ENCODE measurements around the gene JAK1. TPM values are rescaled to one million over a fixed set of nuclear protein-coding genes. Genes with fewer than 3 reads are reported as not detected.
"Not testable (repeated sequence)": the region's sequence is repeated elsewhere in the genome, so short reads cannot be mapped to it uniquely, and the experiment has no call there.

JAK1 gene
- total and polyA plus RNA-seq, 2 of the 8 experiments (the other 6 are each of a cell fraction or from before 2014, with no cell fraction given): 7.8 to 24.5 TPM

DNA sequence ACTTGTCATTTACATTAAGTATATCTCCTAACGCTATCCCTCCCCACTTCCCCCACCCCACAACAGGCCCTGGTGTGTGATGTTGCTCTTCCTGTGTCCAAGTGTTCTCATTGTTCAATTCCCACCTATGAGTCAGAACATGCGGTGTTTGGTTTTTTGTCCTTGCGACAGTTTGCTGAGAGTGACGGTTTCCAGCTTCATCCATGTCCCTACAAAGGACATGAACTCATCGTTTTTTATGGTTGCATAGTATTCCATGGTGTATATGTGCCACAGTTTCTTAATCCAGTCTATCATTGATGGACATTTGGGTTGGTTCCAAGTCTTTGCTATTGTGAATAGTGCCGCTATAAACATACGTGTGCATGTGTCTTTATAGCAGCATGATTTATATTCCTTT is 47.2 kb downstream of the JAK1 start:
- H2BK20ac ChIP-seq (ENCODE audit: low read length); H3K9me3 ChIP-seq (ENCODE audit: insufficient read depth in 2 of 2, low read depth in 1 of 2, low read length in 1 of 2); H3K4me2 ChIP-seq (ENCODE audit: insufficient read depth in 1 of 2, low read depth in 2 of 2, low read length in 2 of 2); H3K79me2 ChIP-seq (ENCODE audit: control insufficient read depth in 1 of 2, insufficient read depth in 2 of 2, low read length in 2 of 2); H4K8ac ChIP-seq (ENCODE audit: extremely low read depth, insufficient read depth, low read length); H2BK12ac ChIP-seq (ENCODE audit: low read depth, low read length); H3K18ac ChIP-seq (ENCODE audit: extremely low read depth, low read length); H3K9ac ChIP-seq (replicated peaks in 1 of 4; ENCODE audit: extremely low read depth in 1 of 4, low read depth in 3 of 4, low read length in 3 of 4); H3K79me1 ChIP-seq (ENCODE audit: low read depth, low read length); H3K4me1 ChIP-seq (replicated peaks in 1 of 4; ENCODE audit: control insufficient read depth in 3 of 4, insufficient read depth in 4 of 4, low read length in 3 of 4); H3K36me3 ChIP-seq (ENCODE audit: control insufficient read depth in 2 of 4, insufficient read depth in 4 of 4, low read length in 3 of 4); H3K27me3 ChIP-seq (replicated peaks in 1 of 4; ENCODE audit: control insufficient read depth in 3 of 4, extremely low read depth in 1 of 4, insufficient read depth in 3 of 4, low read length in 3 of 4); H2BK5ac ChIP-seq (ENCODE audit: low read depth, low read length); H3K14ac ChIP-seq (ENCODE audit: insufficient read length); FAIRE-seq; H3K23me2 ChIP-seq (ENCODE audit: low read depth, low read length); H4K20me1 ChIP-seq (replicated peaks in 1 of 2; ENCODE audit: control insufficient read depth in 1 of 2, insufficient read depth in 2 of 2, low read length in 2 of 2); H3K27ac ChIP-seq (ENCODE audit: low read depth, low read length); H4K91ac ChIP-seq (replicated peaks; ENCODE audit: insufficient read length, low read length); H3K4me3 ChIP-seq (ENCODE audit: extremely low read depth in 1 of 4, insufficient read depth in 2 of 4, low read depth in 3 of 4, low read length in 4 of 4); H3K23ac ChIP-seq (ENCODE audit: insufficient read length); H2BK15ac ChIP-seq (ENCODE audit: low read length); DNase-seq (ENCODE audit: low read depth in 1 of 2, low spot score in 2 of 2); H2BK120ac ChIP-seq (replicated peaks; ENCODE audit: low read depth, low read length); H2AFZ ChIP-seq (ENCODE audit: low read length); H4K5ac ChIP-seq (ENCODE audit: insufficient read length, low read depth, low read length); H3K56ac ChIP-seq (replicated peaks; ENCODE audit: insufficient read length, low read depth, low read length); POLR2A ChIA-PET (ENCODE audit: partially characterized antibody); H3K4ac ChIP-seq (replicated peaks; ENCODE audit: insufficient read length, low read depth, low read length); H2AK5ac ChIP-seq (ENCODE audit: low read depth, low read length): not testable (repeated sequence)
- CTCF ChIA-PET (ENCODE audit: partially characterized antibody): interaction anchor here (1.7 kb wide), 1 partner anchor 13 kb away, joined by 6 read pairs; no protein-coding TSS in a partner anchor
- 95% methylated on average over 7 of the region's 7 CpGs; no CpG with 5 or more reads in 1 of the 2 experiments for WGBS, 2 experiments (ENCODE audit: extremely low coverage in 1 of 2, insufficient coverage in 1 of 2, insufficient read length in 1 of 2, insufficient replicate concordance in 2 of 2, low coverage in 1 of 2, low lambda C conversion rate in 2 of 2, missing lambda C conversion rate in 1 of 2)

Measured in H1 (cell line).